NCI-H748 (cell line): ENCODE results near the gene QKI.
"Not testable (repeated sequence)": the region's sequence is repeated elsewhere in the genome, so short reads cannot be mapped to it uniquely, and the experiment has no call there.

Experiments used
- DNase-seq: peaks from one replicate; lab custom pipeline; 2025; ENCODE audit not compliant: unreplicated experiment; lab: John Stamatoyannopoulos, UW

The QKI gene

DNA sequence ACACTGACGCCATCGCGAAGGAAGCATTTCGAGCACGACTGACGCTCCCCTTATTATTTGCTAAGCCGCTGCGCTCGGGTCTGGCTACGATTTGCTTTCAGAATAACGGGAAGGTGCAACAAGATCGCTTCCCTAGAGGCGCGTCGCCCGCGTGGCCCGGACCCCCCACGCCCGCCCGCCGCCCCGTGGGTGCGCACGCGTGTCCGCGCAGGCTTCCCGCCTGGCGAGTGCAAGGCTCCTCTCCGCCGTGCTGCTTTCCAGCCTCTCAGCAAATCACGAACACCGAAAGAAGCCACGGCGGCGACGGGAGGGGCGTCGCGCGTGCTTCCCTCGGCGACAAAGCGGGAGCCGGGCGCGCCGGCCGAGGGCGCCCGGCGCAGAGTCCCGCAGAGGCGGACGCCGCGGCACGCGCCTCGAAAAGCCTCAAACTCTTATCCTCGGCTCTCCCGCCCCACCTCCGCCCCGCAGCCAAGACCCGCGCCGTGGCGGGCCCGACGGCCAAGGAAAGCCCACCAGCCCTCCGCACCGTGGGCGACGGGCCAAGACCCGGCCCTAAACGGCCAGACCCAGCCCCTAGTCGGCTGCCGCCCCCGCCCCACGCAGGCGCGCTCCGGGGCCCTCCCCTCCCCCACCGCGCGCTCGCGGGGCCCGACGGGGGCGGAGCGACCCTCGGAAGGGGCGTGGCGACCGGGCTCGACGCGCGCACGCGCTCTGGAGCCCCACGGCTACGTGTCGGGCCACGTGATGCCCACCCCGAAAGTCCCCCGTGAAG lies 987 bp upstream of the QKI start:
- DNase-seq = peak; percentile 83

- DNase-seq = peak; percentile 70
Observed at GRCh38 chr6:163414946-163415619, 565 bp downstream of the QKI start.

DNA sequence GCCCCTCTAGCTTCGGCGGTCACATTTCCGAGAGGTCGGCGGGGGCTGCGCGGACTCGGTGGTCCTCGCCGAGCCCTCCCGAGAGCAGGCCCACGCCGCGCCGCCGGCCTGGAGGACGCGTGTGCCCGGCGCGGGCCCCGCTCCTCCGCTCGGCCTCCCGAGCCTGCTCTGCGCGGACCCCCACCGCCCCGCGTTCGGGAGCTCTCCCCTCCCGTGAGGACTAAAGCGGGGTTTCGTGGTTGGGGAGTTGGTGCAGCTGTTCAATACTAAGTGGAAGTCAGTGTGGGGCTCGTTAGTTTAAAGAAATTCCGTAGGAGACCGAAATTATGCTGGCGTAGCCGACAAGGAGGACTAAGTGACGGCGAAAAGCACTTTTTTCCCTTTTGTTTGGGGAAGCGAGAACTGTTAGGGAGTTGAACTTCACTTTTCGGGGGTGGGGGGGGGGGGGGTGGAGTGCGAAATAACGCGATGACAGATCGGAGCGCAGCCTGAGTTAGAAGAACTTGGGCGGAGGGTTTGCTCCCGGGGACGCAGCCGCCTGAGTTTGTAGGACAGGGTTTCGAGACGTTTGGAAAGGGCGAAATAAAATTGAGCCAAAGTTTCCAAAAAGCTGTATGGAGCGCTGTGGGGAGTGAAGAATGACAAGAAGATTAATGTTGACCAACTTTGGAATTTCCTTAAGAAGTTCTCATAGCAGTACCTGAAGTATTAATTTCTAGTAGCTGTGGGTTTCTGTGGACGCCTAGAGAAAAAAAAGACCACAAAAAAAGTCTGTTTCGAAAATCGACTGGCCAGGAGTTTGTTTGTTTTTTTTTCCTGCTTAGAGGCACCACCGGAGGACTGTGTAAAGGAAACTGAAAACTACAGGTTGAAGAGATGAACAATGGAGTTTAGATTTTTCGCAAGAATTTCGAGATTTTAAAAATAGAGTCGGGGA lies 1.4 kb downstream of the QKI start:
- DNase-seq = peak; percentile 50

GRCh38 chr6:163416557-163417253 lies 2.2 kb downstream of the QKI start:
- DNase-seq = peak; percentile 53

DNA sequence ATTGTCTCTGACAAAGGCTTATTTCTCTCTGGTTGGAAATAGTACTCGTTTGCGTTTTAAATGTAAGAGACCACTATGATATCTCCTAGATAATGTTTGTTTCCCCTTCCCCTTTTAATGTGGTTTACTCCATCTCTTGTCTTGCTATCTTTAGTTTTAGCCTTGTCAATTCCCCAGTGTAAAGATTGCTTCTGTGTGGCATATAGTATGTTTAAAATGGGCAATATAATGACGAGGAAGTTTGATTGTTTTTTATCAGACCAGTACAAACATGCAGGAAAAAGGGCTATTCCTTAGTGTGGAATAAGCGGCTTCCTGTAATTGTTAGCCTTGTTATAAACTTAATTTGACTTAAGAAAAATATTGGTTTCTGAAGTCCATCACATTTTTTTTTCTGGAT lies 3.1 kb downstream of the QKI start:
- no peak for DNase-seq

- DNase-seq = no peak
Observed at GRCh38 chr6:163418311-163419029, 4.0 kb downstream of the QKI start.

DNA sequence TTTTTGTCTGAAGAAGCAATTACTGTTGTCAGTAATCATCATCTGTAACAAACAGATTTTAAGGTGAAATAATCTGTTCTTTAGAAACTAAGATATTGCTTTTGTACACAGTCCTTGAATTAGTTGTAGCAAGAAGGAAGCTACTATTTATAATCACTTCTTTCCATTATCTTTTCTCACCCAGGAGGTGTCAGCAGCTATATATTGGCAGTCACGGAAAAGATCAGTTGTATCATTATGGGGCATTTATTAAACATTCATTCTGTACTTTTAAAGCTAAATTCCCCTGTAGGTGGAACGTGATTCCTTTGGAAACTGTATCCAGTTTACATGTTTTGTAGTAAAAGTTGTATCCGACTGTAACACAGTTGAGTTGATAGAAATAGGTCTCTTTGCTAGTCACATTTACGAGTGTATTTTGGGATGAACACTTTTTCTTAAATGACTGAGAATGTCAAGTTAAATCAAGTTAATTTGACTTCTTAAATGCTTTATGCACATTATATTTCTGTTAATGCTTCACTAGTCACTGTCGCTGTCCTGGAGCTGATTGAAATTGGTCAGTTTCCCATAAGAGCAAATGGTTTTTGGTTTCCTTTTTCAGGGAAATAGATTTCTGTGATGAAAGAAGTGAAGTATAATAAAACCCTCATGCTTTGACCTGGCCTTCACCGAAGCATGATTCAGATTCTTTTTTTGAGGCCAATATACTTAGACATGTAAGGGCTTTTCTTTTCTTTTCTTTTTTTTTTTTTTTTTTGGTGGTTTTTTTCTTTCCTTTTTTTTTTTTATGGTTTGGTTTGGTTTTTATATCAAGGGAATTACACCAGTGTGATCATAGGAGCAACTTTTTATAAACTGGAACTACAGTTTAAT lies 5.1 kb downstream of the QKI start:
- no peak for DNase-seq

DNA sequence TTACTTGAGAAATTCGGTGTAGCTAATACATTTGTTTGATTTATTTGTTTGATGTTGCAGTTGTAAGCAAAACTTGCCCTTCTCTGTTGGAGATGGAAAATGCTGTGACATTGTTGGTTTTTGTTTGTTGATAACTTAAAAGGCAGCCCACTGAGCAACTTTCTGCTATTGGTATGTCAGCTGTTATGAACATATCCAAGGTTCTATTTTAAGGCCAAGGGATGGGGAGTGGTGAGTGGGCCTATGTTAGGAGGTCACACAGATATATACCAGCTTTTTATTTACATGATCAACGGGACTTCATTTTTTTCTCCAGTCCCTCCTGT lies 5.7 kb downstream of the QKI start:
- DNase-seq = no peak

- DNase-seq = no peak
Observed at GRCh38 chr6:163422550-163422949, 8.0 kb downstream of the QKI start.

- DNase-seq = no peak
Observed at GRCh38 chr6:163423696-163424095, 9.2 kb downstream of the QKI start.

GRCh38 chr6:163427498-163428254 lies 13.2 kb downstream of the QKI start:
- peak; percentile 46 for DNase-seq

DNA sequence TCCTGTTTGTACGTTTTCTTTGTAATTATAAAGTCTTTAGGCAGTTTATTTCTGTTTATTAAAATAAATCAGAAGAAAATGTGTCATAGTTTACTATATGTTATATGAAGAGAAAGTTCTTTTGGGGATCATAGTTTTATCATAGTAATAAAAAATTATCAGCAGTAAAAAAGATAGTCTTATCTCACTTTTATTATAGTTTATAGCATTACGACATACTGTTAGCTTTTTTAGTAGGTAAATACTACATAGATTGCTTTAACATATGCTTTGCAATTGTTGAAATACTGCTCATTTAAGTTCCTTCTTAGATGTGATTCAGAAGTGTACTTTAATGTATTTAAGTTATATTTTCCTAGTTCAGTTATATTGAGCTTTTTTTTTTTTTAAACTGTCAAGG lies 13.9 kb downstream of the QKI start:
- no peak for DNase-seq

- DNase-seq = no peak
Observed at GRCh38 chr6:163429858-163430448, 15.4 kb downstream of the QKI start.

DNA sequence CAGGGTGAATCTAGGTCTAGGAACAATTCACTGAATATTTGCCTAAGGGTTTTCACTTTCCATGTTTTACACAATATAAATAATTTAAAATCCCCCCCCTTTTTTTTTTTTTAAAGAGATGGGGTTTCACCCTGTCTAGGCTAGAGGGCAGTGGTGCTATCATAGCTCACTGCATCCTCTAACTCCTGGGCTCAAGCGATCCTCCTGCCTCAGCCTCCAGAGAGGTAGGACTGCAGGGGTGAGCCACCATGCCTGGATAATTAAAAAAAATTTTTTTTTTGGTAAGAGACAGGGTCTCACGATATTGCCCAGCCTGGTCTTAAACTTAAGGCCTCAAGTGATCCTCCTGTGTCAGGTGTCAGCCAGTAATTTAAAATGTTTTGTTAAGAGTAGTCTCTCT lies 17.8 kb downstream of the QKI start:
- no peak for DNase-seq

- DNase-seq = not testable (repeated sequence)
Observed at GRCh38 chr6:163433486-163433885, 19.0 kb downstream of the QKI start.

GRCh38 chr6:163435023-163435422 lies 20.5 kb downstream of the QKI start:
- no peak for DNase-seq

DNA sequence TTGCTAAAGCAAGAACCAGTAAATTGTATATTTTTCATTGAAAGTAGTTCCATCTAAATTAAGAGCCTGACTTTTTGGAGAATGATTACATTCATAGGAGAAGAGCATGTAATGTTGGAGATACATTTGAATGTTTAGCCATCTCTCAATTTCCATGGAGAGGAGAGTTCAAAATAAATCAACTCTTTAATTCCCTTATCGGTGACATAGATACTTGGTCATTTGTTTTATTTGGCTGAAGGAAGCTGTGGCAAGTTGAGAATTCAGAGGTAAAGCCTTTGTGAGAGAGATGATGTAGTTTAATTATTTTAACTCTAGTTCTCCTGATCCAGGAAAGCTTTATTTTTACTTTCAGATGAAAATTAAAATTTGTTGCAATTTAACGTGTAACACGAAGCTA lies 22.3 kb downstream of the QKI start:
- DNase-seq = no peak

- DNase-seq = no peak
Observed at GRCh38 chr6:163437466-163437865, 22.9 kb downstream of the QKI start.
